K562 treated with DMSO at 1 percent for 48 hours (cell line): ENCODE results near the gene RGS1. TPM values are rescaled to one million over a fixed set of nuclear protein-coding genes. Genes with fewer than 3 reads are reported as not detected.

Source experiments
- total RNA-seq: library from RNA; unstranded; fragments of 300-600 nt; gene quantifications from 2 replicates; pipeline ENCODE4 v1.2.3, GENCODE V29; 2022; ENCODE audit warnings: low replicate concordance; ENCODE audit errors: extremely low read depth

The RGS1 gene, protein sequence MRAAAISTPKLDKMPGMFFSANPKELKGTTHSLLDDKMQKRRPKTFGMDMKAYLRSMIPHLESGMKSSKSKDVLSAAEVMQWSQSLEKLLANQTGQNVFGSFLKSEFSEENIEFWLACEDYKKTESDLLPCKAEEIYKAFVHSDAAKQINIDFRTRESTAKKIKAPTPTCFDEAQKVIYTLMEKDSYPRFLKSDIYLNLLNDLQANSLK
- total RNA-seq: not detected in 2 replicates

DNA sequence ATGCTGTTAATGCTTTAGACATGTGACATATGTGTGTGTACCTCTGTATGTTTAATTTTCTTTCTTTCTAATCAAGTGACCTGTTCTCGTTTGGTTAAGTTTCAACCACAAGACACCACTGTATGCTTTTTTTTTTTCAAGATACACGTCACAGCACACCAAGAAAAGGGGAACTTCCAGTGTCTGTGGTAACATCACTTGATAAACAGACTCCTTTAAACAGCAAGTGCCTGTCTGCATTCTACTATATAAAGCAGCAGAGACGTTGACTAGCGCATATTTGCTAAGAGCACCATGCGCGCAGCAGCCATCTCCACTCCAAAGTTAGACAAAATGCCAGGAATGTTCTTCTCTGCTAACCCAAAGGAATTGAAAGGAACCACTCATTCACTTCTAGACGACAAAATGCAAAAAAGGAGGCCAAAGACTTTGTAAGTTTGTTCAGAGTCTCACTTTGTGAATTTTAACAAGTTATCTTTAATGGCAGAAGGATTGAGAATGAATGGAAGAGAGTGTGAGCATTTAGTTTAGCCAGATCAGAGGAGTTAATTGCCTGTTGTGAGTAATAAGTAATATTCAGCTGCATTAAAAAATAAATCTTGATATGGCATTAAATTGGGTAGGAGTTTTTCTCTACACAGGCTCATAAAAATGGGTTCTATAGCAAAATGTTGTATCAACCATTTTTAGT, at the start of gene RGS1:
TSS of gene RGS1 (plus strand) at position 275 of the 691 bp plus-strand sequence. CDS start at position 295, 20 bp downstream.

Other genes starting within 250 kb of the RGS1 start
- gene RGS13, start 60.4 kb downstream of the RGS1 start, total RNA-seq: not detected in 2 replicates
- gene RGS2, start 233.3 kb downstream of the RGS1 start, total RNA-seq: not detected in 2 replicates